Cardiac septum (tissue), 1 donor: Measurements from ENCODE around the gene IMPDH2. TPM values are rescaled to one million over a fixed set of nuclear protein-coding genes. Genes with fewer than 3 reads are reported as not detected.
"Not testable (repeated sequence)": the region's sequence is repeated elsewhere in the genome, so short reads cannot be mapped to it uniquely, and the experiment has no call there.

Experiments used
- DNase-seq: peaks from one replicate; pipeline ENCODE4 v3.0.0-alpha.2; 2020; ENCODE audit warnings: low spot score
- intact Hi-C: fragments of 100-400 bp; cut with DNase I; formaldehyde crosslinking; loops from one replicate; pipeline ENCODE4 v1.14.0; 2022
- total RNA-seq: library from RNA; stranded (reverse); fragmentation: NEBNext Ultra II Directional; extraction: Animal tissue kit (Norgen Biotek cat#: 25700); gene quantifications from one replicate; pipeline ENCODE4 v1.2.1, GENCODE V29; 2021
- donor health status: DM: no; HTN: no; CAD: no.

The IMPDH2 gene
- total RNA-seq, 1 donor from 2014 or later = 49.5 TPM

DNA sequence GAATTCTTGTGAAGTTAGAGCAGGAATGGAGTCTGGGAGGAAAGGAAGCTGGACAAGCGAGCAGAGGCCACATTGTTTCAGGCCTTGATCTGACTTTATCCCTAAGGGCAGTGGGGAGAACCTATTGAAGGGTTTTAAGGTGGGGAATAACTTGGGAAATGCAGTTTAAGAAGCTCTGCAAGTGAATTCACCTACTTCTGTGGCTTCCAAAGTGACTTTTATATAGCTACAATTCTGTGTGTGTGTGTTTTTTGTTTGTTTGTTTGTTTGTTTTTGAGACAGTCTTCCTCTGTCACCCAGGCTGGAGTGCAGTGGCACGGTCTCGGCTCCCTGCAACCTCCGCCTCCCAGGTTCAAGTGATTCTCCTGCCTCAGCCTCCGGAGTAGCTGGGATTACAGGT lies 20.6 kb downstream of the IMPDH2 start:
- DNase-seq = not testable (repeated sequence)
- intact Hi-C loops = loop anchor here (5.0 kb wide), 1 partner anchor 91 kb away; the partner anchor contains the start of gene ARIH2

DNA sequence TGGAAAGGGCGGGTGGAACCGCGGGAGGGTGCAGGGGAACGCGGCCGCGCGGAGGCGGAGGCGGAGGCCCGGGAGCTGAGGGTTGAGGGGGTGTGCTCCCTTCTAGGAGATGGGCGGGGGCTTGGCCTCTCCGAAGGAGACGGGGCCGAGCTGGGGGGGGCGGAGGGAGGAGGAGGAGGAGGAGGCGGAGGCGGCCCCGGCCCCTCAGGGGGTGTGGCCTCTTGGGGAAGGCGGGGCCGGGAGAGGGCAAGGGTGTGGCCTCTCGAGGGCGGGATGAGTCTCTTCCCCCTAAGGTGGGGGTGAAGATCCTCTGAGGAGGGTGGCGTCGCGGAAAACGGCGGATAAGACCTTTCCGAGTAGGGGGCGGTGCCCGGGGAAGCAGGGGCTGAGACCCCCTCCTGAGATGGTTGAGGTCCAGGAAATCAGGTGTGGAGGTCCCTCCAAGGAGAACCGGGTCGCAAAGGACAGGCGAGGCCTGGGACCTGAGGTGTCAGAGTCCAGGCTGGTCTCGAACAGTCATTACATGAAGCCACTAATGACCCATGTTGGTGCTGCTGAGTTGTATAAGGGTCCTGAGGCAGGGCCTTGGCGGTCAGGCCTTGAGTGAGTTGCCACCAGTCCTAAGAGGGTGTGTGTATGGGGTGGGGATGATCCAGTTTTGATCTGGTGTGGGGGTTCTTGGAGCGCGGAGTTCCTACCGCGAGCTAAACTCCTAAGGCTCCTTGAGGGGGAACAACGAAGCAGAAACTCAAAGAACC lies 21.2 kb downstream of the IMPDH2 start:
- DNase-seq = peak; percentile 94
- intact Hi-C loops = loop anchor here (2.0 to 5.0 kb wide), 2 partner anchors 19 to 91 kb away; partner anchors contain the start of gene ARIH2

DNA sequence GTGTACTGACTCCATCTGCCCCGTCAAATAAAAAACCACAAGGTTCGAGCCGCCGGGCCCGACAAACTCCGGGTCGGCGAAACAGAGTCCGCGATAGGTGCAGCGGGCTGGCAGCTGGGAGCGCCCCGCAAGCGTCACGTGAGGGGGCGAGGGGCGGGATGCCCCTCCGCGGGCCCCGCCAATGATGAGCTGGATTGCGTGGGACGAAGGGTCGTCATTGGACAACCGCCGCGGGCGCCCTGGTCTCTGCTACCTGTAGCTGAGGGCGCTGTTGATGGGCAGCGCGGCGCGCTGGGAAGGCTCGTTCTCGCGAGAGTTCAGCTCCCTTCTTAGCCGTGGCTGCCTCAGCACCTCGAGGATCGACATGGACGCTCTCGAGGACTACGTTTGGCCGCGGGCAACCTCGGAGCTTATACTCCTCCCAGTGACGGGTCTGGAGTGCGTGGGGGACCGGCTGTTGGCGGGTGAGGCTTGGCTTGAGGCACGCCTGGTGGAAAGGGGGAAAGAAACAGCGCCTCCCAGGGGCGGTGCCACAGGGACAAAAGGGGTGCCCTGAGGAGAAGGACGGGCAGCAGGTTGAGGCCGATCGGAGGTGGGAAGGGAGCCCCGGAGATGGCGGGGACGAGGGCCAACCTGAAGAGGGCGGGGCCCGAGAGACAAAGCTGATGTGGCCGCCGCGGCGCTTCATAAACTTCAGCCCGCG lies 22.0 kb downstream of the IMPDH2 start, which contains the start of gene WDR6:
TSS of gene WDR6 (plus strand) at position 324 of the 703 bp plus-strand sequence. CDS start at position 365, 41 bp downstream.
- DNase-seq = peak; percentile 98
- intact Hi-C loops = loop anchor here (2.0 to 5.0 kb wide), 2 partner anchors 18 to 90 kb away; partner anchors contain the start of gene ARIH2

DNA sequence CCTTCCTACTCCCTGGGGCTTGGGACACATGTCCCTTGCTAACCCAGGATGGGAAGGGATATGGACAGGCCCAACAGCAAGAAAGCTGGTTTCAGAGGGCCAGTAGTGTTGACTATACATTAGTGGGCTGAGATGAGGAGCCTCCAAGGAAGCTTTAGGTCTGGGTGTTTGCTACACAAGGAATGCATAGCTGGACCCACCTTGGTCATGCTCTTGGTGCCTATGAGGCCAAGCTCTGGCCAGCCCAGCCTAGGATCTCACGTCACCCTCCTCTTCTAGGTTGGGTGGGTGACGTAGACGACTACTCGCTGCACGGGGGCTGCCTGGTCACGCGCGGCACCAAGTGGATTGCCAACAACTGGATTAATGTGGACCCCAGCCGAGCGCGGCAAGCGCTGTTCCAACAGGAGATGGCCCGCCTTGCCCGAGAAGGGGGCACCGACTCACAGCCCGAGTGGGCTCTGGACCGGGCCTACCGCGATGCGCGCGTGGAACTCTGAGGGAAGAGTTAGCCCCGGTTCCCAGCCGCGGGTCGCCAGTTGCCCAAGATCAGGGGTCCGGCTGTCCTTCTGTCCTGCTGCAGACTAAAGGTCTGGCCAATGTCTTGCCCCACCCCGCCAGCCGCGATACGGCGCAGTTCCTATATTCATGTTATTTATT lies 22.7 kb downstream of the IMPDH2 start:
- intact Hi-C loops = loop anchor here (2.0 to 5.0 kb wide), 2 partner anchors 18 to 89 kb away; partner anchors contain the start of gene ARIH2

DNA sequence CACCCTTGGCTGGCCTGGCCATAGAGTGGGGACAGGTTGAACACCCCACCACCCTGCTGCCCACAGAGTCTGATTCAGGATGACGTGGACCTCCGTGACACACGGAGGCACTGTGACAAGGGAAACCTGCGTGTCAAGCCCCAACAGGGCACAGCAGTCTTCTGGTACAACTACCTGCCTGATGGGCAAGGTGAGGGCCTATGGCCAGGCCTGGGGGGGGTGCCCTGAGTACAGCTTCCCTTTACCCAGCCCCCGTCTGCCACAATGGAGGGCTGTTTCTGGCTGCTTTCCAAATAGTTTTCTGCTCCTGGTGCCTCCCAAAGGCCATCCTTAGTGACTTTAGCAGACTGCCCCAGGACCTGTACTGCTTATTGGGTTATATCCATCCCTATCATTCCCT lies 23.2 kb downstream of the IMPDH2 start:
- intact Hi-C loops = loop anchor here (2.0 to 5.0 kb wide), 2 partner anchors 17 to 89 kb away; partner anchors contain the start of gene ARIH2
- no peak for DNase-seq

More for the DNA sequence above, 22.7 kb downstream of the IMPDH2 start:
- DNase-seq = no peak

DNA sequence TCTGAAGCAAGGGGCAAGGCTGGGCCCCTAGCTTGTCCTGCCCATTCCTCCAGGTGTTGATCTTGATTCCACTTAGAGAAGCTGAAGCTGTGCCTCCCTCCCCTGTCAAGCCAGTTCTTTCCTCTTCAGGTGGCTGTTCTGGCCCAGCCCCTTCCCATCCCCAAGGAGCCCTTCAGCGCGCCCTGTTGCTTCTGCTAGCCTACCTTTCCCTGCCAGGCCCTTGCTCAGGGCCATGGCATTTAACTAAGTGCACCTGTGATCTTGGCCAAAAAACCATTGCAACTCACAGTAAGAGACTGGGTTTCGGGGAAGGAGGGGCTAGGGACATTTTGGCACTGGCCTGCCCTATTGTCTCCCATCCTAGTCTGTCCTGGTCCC lies 23.9 kb downstream of the IMPDH2 start:
- DNase-seq = no peak
- intact Hi-C loops = loop anchor here (5.0 kb wide), 1 partner anchor 88 kb away; the partner anchor contains the start of gene ARIH2

DNA sequence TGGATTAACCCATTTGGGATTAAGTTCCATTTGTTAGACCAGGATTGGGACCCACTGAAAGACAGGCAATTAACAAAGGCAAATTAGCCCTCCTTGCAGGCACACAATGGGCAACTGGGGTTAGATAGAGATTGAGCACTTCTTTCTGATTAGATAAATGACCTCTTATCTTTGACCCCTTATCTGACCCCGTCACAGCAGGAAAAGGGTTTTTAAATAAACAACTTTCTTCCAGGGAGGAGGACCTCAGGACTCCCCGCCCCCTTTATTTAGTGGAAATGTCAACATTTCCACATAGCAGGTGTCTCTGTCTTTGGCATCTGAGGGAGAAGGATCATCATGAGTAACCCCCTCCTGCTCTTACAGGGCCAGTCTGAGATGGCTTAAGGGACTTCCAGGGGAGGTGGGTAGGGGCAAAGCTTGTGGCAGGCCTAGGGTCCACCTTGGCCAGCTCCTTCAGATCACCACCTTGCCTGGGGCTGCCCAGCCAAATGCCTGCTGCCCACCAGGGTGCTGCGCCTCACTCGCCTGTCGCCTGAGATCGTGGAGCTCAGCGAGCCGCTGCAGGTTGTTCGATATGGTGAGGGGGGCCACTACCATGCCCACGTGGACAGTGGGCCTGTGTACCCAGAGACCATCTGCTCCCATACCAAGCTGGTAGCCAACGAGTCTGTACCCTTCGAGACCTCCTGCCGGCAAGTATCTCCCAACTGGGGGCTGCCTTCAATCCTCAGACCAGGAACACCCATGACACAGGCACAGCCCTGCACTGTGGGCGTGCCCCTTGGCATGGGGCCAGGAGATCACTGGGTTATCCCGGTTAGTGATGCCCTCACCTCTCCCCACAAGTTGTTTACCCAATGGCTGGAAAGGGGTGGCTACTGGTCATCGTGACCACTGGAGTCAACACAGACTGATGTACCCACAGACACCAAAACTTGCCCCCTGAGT lies 24.6 kb downstream of the IMPDH2 start:
- no peak for DNase-seq
- intact Hi-C loops = loop anchor here (5.0 kb wide), 1 partner anchor 87 kb away; the partner anchor contains the start of gene ARIH2

DNA sequence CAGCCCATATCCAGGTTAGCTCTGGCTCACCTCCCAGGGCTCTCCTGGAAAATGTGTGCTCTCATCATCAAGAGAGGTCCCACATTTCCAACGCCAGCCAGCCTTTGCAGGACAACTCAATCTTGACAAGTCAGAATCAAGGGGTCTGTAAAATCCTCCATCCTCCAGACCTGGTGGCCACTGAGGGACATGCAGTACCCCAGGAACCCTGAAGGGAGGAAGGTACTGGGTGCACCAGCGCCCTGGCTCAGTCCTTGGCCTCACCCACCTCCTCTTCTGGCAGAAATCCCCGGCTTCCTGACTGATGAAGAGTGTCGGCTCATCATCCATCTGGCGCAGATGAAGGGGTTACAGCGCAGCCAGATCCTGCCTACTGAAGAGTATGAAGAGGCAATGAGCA lies 28.0 kb downstream of the IMPDH2 start:
- intact Hi-C loops = no loop called here
- DNase-seq = no peak

DNA sequence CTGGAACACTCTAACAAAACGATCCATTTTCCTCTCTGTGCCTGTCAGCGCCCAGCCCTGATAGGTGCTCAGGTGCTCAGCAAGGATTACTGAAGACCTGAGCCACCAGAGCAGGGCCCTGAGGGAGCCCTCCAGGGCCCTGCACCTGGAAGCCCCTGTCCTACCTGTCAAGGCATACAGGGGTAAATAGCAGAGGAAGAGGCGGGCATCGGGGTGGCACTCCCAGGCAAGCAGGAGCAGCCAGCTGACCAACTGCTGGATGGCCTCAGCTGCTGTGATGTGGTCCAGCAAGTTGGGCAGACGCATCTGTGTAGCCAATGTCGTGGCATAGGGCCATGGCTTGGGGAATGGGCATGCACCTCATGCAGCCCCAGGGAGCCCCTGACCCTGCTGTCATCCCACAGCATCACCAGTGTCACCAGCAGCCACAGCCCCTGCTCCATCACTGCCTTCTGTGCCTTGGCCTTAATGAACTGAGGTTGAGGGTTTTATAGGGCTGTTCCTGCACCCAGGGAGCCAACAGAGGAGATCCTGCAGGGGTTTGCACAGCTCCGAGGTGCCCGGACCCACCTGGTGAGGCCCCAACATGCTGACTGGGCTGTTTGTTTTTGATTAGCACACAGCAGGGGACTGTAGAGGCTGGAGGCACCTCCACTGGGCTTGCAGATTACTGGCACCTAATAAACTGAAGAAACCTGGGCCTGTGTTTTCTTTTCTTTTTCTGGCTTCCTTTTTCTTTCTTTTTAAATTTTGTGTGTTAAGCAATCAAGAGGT lies 29.9 kb downstream of the IMPDH2 start:
- intact Hi-C loops = no loop called here

DNA sequence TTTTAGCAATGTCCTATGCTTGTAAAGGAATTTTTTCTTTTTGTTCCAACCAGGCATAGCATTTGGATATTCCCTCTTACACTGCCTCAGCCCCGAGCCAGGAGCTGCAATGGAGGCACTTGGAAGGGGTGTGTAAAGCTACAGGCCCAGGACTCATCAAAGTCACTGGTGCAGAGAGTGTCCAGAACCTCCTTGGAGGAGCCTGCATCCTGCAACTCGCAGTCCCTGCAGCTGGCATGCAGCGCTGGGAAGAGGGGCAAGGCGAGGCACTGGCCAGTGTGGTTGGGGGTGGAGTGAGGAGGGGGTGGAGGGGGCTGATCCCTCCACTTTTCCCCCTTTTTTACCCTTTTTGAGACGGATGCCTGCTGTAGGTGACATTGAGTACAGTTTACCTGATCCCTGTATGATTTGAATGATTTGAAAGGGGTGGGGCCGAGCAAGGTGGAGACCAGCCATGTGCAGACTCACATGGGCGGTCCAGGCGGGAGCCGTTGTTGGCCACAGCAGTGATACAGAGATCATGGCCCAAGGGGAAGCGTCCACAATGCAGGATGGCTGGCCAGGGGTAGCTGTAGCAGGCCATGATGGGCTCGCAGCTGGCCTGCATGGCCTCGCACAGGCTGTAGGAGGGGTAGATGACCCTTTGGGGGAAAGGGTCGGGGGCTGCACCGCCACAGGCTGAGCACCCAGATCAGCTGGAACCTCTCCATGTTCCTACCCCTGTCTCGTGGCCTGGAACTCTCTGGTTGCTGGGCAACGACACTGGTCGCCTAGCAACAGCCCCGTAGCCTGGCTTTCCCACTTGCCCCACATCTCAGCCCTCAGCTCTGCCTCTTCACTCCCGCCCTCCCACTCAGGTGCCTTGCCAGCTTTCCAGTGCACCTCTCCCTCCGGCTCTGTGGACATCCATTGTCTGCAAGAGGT lies 31.2 kb downstream of the IMPDH2 start:
- intact Hi-C loops = no loop called here

More for the DNA sequence above, 29.9 kb downstream of the IMPDH2 start:
- DNase-seq = no peak

DNA sequence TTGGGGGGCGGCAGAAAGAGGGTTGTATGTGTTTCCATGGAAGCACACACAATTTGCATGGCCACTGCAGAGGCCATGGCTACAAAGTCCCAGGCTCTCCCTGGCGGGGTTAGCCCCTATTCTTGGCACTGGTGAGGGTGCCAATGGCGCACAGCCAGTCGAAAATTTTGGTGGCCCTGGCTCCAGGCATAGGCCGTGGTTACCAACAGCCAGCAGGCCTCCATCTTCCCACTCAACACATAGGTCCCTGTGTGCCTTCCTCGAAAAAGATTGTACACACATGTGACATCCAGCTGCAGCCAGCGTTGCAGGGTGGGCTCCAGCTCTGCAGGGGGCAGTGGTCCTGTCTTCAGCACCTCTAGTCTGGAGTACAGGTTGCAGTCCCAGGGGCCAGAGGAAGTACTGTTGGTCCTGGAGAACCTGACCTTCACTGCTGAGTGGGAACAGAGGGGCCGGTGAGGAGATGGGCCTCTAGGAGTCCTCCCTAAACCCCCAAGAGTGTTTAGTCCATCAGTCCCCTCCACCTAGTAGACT lies 32.0 kb downstream of the IMPDH2 start:
- DNase-seq = no peak
- intact Hi-C loops = no loop called here

More for the DNA sequence above, 31.2 kb downstream of the IMPDH2 start:
- no peak for DNase-seq

DNA sequence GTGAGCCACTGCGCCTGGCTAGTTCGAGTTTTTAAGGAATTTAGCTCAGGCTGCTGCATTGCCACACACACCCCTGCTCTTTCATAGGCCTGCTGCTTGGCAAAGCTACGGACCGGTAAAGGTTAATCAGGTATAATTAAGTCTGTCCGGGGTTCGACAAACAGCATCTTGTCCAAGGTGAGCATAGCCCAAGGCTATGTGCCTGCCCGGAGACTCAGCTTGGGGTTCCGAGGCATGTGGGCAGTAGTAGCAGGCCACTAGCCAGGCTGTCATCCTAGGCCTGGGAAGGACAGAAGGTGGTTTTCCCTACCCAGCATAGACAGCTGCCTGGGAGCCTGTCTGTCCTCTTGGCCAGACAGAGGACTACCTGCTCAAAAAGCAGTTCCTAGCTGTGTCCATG lies 32.6 kb downstream of the IMPDH2 start:
- DNase-seq = no peak
- intact Hi-C loops = no loop called here

DNA sequence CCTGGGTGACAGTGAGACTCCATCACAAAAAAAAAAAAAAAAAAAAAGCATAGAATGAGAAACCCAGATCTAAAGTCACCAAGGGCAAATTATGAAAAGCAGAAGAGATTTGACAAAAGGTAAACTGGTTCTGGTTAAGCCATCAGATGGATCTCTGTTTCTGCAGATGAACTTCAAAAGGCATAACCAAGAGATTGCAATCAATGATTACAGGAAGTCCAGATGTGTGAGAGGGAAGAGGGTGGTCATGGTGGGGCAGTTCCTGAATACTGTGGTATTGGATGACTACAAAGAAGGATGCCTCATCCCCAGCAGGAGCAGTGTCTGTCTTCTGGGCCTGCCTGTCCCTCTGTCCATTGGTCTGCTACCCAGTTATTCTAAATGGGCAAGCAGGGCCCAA lies 35.4 kb downstream of the IMPDH2 start:
- intact Hi-C loops = no loop called here
- no peak for DNase-seq

DNA sequence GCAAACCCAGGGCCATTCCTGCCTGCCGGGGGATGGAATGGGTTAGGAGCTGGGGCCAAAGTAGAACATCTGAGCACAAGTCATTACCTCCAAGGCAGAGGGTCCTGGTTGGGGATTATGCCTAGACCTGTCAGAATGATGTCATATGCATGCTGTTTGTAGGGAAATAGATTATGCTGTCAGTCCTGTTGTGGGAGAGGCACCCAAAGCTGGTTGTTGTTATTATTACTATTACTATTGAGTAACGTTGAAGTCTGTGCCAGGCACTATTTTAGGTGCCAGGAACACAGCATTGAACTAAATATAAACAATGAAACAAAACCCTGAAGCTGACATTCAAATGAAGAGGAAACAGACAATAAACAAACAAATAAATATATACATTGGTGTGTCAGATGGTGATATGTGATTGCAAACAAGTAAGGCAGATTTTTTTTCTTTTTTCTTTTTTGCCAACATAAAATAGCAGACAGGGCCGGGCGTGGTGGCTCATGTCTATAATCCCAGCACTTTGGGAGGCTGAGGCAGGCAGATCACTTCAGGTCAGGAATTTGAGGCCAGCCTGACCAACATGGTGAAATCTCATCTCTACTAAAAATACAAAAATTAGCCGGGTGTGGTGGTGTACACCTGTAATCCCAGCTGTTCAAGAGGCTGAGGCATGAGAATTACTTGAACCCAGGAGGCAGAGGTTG lies 37.2 kb downstream of the IMPDH2 start:
- intact Hi-C loops = no loop called here
- DNase-seq = no peak

DNA sequence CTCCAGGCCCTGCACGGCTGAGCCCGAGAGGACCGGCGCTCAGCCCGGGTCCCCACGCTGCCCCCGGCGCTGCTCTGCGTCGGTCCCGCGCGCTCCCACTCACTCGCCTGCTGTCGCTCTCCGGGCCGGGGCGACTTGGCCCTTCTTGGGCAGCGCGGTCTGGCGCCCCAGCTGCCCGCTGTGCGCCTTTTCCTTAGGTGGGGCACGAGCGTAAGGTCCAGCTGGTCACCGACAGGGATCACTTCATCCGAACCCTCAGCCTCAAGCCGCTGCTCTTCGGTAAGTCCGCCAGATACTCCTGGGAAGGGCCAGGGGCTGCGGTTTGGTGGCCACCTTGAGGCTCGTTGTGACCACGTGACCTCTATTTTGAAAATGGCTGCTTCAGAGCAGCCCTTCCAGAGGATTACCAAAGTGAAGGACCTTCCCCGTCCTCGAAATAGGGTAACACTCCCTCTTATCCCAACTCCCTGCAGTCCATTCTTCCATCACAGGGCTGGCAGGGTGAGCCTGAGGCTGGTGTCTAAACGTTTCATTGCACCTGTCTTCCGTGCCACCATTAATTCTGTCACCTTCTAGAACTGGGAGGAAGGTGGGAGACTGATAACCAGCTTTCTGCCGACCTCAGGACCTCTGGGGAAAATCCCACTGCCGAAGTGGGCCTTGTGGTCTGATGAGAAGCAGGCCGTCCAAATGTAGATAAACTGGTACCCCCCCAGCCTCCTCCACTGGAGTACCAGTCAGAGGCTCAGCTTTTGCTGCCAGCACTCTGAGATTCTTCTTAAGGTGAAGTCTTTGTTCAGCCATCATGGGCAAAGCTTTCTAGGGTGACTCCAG lies 38.3 kb downstream of the IMPDH2 start:
- intact Hi-C loops = no loop called here
- no peak for DNase-seq
